Small intestine (tissue), 7 donors: Measurements from ENCODE around the gene NEK8. TPM values are rescaled to one million over a fixed set of nuclear protein-coding genes. Genes with fewer than 3 reads are reported as not detected.
"Not testable (repeated sequence)": the region's sequence is repeated elsewhere in the genome, so short reads cannot be mapped to it uniquely, and the experiment has no call there.

ENCODE experiments used
- DNase-seq, 2 donors: peaks; one replicate each; pipeline versions ENCODE4 v3.0.0 to v3.0.0-alpha.2; 2013
- FAIRE-seq: peaks from 2 replicates; lab custom pipeline; 2012; peaks lifted over from hg19 to GRCh38; lab: Jason Lieb, UNC
- H3K27ac ChIP-seq, 3 donors: one replicate each; pipeline ENCODE4 v1.5.1; 2013; ENCODE audit warnings: low read length in 2 of 3, mild to moderate bottlenecking in 2 of 3, control low read depth in 1 of 3, inconsistent platforms in 1 of 3, low read depth in 1 of 3, moderate library complexity in 1 of 3
- H3K27me3 ChIP-seq, 3 donors: one replicate each; pipeline ENCODE4 v1.6.1; 2013; ENCODE audit warnings: low read length in 3 of 3, inconsistent platforms in 1 of 3; ENCODE audit not compliant: control insufficient read depth in 3 of 3, insufficient read depth in 3 of 3
- H3K36me3 ChIP-seq, 3 donors: one replicate each; pipeline ENCODE4 v1.6.1; 2013; ENCODE audit warnings: low read length in 3 of 3, inconsistent platforms in 1 of 3, low read depth in 1 of 3, mild to moderate bottlenecking in 1 of 3, moderate library complexity in 1 of 3; ENCODE audit not compliant: control insufficient read depth in 3 of 3, insufficient read depth in 2 of 3
- H3K4me1 ChIP-seq, 3 donors: one replicate each; pipeline ENCODE4 v1.6.1; 2013; ENCODE audit warnings: low read length in 2 of 3, inconsistent platforms in 1 of 3, low read depth in 1 of 3, mild to moderate bottlenecking in 1 of 3, moderate library complexity in 1 of 3; ENCODE audit not compliant: control insufficient read depth in 3 of 3, insufficient read depth in 2 of 3
- H3K4me3 ChIP-seq, 3 donors: one replicate each; pipeline ENCODE4 v1.5.1; 2013; ENCODE audit warnings: low read length in 3 of 3, control low read depth in 1 of 3, inconsistent platforms in 1 of 3, low read depth in 1 of 3, mild to moderate bottlenecking in 1 of 3, moderate library complexity in 1 of 3
- H3K9me3 ChIP-seq, 2 donors: one replicate each; pipeline ENCODE4 v1.6.1; 2013; ENCODE audit warnings: low read depth in 1 of 2, low read length in 1 of 2; ENCODE audit not compliant: control insufficient read depth in 2 of 2, insufficient read depth in 1 of 2
- WGBS, 3 donors: extraction: QIAGEN DNeasy Blood & Tissue Kit; methylation state at CpG; one replicate each; pipeline ENCODE4 v1.1.7; 2013; 5-methylcytosine and 5-hydroxymethylcytosine counted together
- polyA plus RNA-seq, 4 donors: library from polyadenylated mRNA; stranded (reverse) in 3 of 4; unstranded in 1 of 4; fragments of 200-250 nt in 3 of 4; fragments of 120-200 nt in 1 of 4; gene quantifications; one replicate each; pipeline versions ENCODE4 v1.2.1 to v1.2.3, GENCODE V29; 2013
- donor health status: healthy with polysubstance abuse.
- donor health status: control.
- donor health status: control.
- donor health status: Bipolar disorder and iron deficiency.
- donor health status: healthy.

The NEK8 gene
- polyA plus RNA-seq, 4 donors: 3.5 to 5.7 (median 3.6) TPM

DNA sequence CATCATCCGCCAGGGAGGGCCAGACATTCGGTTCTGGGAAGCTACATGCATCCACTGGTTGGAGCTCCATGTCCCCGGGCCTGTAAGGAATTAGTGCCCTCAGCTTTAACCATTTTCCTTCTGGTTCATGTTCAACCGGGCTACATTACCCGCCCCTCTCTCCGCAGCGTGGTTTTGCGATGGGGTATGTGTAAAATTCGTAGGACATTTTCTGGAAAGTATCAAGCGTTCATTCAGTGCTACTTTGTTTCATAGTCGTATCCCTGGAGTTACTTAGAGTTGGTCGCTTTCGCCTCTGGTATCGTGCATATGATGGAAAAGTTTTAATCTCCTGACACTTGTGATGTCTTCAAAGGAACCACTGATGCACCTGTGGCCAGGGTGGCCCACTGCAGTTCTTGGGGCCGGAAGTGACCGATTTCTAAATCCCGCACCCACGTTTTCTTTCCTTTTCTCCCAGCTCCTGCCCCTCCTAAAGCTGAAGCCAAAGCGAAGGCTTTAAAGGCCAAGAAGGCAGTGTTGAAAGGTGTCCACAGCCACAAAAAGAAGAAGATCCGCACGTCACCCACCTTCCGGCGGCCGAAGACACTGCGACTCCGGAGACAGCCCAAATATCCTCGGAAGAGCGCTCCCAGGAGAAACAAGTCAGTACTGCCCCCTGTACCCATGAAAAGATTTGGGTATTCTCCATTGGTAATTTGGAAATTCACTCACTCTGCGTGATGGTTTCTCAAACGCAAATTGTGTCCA lies 8.2 kb upstream of the NEK8 start:
- Histone ChIP-seq H3K4me1 (peaks cover 0 to 53% (median 2%) of the 10 kb centered on the region in 3 donors), H3K9me3 (no peaks in the 10 kb centered on the region), H3K27ac (peak overlapping the region; percentile 58 to 95 (median 88)), H3K36me3 (peaks cover 5 to 51% (median 11%) of the 10 kb centered on the region in 3 donors), H3K27me3 (peaks cover 0 to 5% (median 3%) of the 10 kb centered on the region in 3 donors), H3K4me3 (peak overlapping the region; percentile 58 to 93 (median 85))
- 0 to 2% (median 1%) methylated on average over 24 to 29 of the region's 30 CpGs for WGBS, 3 donors
- DNase-seq (peak in 1 of 2 donors; percentile 46), FAIRE-seq (no peak)

DNA sequence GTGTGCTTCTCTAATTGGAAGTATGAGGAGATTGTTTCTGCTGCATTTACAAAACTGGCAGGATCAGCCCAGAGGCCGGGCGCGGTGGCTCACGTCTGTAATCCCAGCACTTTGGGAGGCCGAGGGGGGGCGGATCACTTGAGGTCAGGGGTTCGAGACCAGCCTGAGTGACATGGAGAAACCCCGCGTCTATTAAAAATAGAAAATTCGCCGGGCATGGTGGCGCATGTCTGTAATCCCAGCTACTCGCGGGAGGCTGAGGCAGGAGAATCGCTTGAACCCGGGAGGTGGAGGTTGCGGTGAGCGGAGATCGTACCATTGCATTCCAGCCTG lies 7.6 kb upstream of the NEK8 start:
- H3K9me3 ChIP-seq, DNase-seq, H3K27ac ChIP-seq, H3K27me3 ChIP-seq, FAIRE-seq: not testable (repeated sequence)
- WGBS, 3 donors: 6 to 22% (median 10%) methylated on average over 19 of the region's 19 CpGs
- H3K4me1 ChIP-seq: peaks cover 0 to 56% (median 2%) of the 10 kb centered on the region in 3 donors
- H3K36me3 ChIP-seq: peaks cover 5 to 46% (median 11%) of the 10 kb centered on the region in 3 donors
- H3K4me3 ChIP-seq: peak overlapping the region; percentile 58 to 93 (median 85)

DNA sequence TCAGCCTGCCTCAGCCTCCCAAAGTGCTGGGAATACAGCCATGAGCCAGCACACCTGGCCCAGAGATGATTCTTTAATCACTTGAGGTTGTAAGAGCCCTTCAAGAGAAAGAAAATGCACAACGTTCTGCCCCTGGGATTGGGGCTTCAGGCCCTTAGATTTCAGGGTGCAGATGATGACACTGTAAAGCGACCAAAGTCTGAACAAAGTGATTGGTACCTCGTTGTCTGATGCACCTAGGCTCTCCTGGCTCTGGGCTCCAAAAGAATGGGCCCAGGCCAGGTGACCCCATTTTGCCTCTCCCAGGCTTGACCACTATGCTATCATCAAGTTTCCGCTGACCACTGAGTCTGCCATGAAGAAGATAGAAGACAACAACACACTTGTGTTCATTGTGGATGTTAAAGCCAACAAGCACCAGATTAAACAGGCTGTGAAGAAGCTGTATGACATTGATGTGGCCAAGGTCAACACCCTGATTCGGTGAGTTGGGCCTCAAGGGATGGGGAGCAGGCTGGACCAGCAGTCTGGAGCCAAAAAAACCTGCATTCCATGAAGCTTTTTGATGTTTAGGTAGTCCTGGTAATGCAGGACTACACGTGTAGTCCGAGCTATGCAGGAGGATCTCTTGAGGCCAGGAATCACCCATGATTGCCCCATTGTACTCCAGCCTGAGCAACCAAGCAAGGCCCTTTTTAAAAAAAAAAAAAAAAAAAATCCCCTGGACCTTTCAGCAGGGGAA lies 6.0 kb upstream of the NEK8 start:
- WGBS, 3 donors: 49 to 59% (median 54%) methylated on average over 7 of the region's 7 CpGs
- FAIRE-seq (no peak), DNase-seq (no peak)
- Histone ChIP-seq H3K27ac (peak overlapping the region in 1 of 3 donors; percentile 26), H3K9me3 (no peaks in the 10 kb centered on the region), H3K27me3 (peaks cover 0 to 3% (median 0%) of the 10 kb centered on the region in 3 donors), H3K36me3 (peaks cover 5 to 43% (median 11%) of the 10 kb centered on the region in 3 donors), H3K4me3 (no peak overlapping the region), H3K4me1 (peaks cover 0 to 48% (median 2%) of the 10 kb centered on the region in 3 donors)

DNA sequence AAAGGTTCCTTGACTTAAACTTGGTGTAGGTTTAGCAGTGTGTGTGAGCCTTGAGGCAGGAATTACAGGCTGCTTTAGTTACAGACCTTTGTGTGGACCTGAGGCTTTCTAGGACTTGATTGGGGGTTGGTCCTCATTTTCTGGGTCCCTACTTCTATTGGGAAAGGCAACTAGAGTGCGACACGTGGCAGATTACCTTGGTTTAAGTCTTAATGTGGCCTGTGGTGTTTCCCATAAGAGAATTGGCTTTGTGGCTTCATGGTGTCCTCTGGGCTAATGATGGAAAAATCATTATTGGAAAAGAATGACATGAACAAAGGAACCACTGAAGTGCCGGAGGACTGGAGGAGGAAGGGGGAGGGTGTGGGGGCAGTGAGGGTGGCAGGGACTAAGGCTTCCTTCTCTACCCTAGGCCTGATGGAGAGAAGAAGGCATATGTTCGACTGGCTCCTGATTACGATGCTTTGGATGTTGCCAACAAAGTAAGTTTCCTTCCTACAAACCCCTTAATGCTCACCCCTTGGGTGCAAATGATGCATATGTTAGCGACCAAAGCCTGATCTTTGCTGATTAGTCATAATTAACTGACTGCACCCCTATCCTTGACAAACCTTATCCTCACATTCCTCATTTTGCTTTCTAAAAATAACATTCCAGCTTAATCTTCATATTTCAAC lies 5.3 kb upstream of the NEK8 start:
- H3K4me3 ChIP-seq: no peak overlapping the region
- WGBS, 3 donors: 66 to 79% (median 71%) methylated on average over 6 of the region's 6 CpGs
- H3K27ac ChIP-seq: no peak overlapping the region
- peaks cover 0 to 43% (median 2%) of the 10 kb centered on the region in 3 donors for H3K4me1 ChIP-seq
- no peak for DNase-seq
- FAIRE-seq: no peak
- no peaks in the 10 kb centered on the region for H3K27me3 ChIP-seq
- H3K36me3 ChIP-seq: peaks cover 5 to 43% (median 11%) of the 10 kb centered on the region in 3 donors
- H3K9me3 ChIP-seq: no peaks in the 10 kb centered on the region

DNA sequence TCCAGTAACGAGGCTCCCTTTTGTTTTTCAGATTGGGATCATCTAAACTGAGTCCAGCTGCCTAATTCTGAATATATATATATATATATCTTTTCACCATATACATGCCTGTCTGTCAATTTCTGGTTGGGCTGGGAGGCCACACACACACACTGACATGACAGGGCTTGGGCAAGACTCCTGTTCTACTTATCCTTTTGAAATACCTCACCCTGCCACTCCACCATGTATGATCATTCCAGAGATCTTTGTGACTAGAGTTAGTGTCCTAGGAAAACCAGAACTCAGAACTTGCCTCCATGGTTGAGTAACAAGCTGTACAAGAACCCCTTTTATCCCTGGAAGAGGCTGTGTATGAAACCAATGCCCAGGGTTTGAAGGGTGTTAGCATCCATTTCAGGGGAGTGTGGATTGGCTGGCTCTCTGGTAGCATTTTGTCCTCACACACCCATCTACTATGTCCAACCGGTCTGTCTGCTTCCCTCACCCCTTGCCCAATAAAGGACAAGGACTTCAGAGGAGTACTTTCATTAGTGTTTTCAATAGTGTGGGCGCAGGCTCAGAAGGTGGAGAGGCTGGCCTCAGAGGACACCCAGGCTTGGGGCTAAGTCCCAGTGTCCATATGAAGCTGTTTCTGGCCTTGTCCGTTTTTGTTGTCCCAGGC lies 4.6 kb upstream of the NEK8 start:
- not testable (repeated sequence) for H3K9me3 ChIP-seq, H3K27me3 ChIP-seq, DNase-seq, H3K27ac ChIP-seq, FAIRE-seq, H3K4me3 ChIP-seq
- H3K4me1 ChIP-seq: peaks cover 0 to 37% (median 2%) of the 10 kb centered on the region in 3 donors
- H3K36me3 ChIP-seq: peaks cover 5 to 43% (median 11%) of the 10 kb centered on the region in 3 donors
- 56 to 65% (median 61%) methylated on average over 4 of the region's 4 CpGs for WGBS, 3 donors

DNA sequence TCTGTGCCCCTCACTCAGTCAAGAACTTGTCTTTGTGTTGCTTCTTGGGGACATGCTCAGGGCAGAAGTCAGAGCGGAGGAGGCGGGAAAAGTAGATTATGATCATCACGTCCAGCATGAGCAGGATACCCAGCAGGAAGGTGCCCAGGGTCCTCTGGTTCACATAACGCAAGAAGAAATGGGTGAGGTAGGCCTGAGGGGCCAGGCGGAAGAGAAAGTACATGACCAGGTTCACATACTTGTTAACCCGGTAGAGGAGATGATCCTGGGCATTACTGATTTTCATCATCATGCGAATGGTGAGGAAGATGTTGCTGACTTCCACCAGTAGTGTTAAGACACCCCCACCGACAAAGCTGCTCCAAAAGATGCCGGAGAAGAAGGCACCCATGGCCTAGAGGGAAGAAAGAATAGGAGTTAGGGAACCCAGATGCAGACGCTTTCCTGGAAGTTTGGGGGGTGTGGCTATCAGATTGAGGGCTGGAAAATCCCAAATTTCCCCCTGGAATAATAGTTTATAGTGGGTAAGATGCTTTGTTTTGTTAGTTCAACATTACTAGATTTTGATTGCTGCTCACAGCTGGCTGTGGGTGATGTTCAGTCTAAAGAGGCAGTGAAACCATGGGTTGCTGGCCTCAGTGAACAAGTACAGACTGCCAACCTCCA lies 4.0 kb upstream of the NEK8 start:
- DNase-seq: no peak
- 65 to 75% (median 74%) methylated on average over 10 of the region's 10 CpGs for WGBS, 3 donors
- H3K27ac ChIP-seq: peak overlapping the region in 2 of 3 donors; percentile 67 to 99
- H3K36me3 ChIP-seq: peaks cover 5 to 43% (median 11%) of the 10 kb centered on the region in 3 donors
- peaks cover 0 to 37% (median 2%) of the 10 kb centered on the region in 3 donors for H3K4me1 ChIP-seq
- FAIRE-seq: no peak
- no peaks in the 10 kb centered on the region for H3K27me3 ChIP-seq
- H3K4me3 ChIP-seq: peak overlapping the region in 1 of 3 donors; percentile 60
- H3K9me3 ChIP-seq: no peaks in the 10 kb centered on the region

DNA sequence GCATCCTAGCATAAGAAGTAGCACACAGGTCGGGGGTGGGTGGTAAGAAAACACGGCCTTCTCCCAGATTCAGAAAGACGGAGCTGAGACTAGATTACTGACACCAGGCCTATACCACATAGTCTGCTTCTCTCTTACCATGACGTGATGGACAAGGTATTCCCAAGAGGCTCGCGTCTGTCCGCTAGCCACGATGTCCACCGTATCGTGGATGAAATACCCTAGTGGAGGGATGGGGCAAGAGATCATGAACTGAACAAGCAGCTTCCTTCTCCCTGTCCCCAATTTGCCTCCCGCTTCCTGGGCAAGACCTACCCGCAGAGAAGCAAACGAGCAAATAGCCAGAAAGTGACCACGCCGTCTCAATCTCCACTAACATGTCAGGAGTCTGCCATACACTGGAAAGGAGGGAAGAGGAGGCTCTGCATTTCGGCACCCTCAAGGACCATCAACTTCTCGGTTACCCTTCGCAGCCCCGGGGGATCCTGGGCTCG lies 3.4 kb upstream of the NEK8 start:
- no peak for FAIRE-seq
- peak overlapping the region; percentile 67 to 99 (median 73) for H3K27ac ChIP-seq
- no peaks in the 10 kb centered on the region for H3K9me3 ChIP-seq
- H3K4me3 ChIP-seq: peak overlapping the region in 2 of 3 donors; percentile 52 to 60
- WGBS, 3 donors: 12 to 19% (median 12%) methylated on average over 20 of the region's 20 CpGs
- peak; percentile 29 to 50 for DNase-seq
- no peaks in the 10 kb centered on the region for H3K27me3 ChIP-seq
- peaks cover 5 to 43% (median 11%) of the 10 kb centered on the region in 3 donors for H3K36me3 ChIP-seq
- peaks cover 0 to 37% (median 2%) of the 10 kb centered on the region in 3 donors for H3K4me1 ChIP-seq
